HFF-Myc (cell line): ENCODE measurements around the gene WWOX.

ENCODE experiments used
- DNase-seq: peaks from one replicate; pipeline ENCODE4 v3.0.0-alpha.2; 2011; ENCODE audit warnings: low read depth; ENCODE audit errors: extremely low read depth
- H3K4me3 ChIP-seq: replicated peaks from 2 replicates; pipeline ENCODE4 v1.5.1; 2011; ENCODE audit warnings: low read depth, mild to moderate bottlenecking, control low read depth, low read length
- CTCF ChIP-seq: IDR thresholded peaks from 2 replicates; pipeline ENCODE4 v1.5.1; 2012; ENCODE audit warnings: mild to moderate bottlenecking, low read depth, low read length, control low read depth; ENCODE audit errors: missing control alignments

WWOX gene

GRCh38 chr16:78570399-78571141 is 471.1 kb downstream of the WWOX start:
- no peak for TF ChIP-seq CTCF
- no peak overlapping the region for H3K4me3 ChIP-seq
- no peak for DNase-seq

- H3K4me3 ChIP-seq: no peak overlapping the region
- no peak for TF ChIP-seq CTCF
- DNase-seq: no peak
Measured at GRCh38 chr16:78571434-78571833, 472.0 kb downstream of the WWOX start.

DNA sequence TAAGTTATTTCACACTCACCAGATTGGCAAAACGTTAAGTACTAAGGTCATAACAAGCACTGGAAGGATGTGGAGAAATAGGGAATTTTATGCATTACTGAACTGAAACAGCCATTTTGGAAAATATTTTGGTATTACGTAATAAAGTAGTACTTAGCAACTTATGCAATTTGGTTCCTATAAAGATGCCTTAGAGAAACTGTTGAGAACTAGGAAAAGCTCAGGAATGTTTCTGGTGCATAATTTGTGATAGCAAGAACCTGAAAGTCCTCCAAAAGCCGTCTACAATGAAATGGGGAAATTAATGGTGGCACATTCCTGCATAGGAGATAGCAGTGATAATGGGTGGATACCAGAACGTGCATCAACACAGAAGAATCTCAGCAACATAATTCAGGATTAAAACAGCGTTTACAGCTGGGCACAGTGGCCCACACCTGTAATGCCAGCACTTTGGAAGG is 472.5 kb downstream of the WWOX start:
- TF ChIP-seq CTCF: no peak
- H3K4me3 ChIP-seq: no peak overlapping the region

GRCh38 chr16:78574571-78574970 is 475.1 kb downstream of the WWOX start:
- DNase-seq: no peak
- TF ChIP-seq CTCF: no peak
- no peak overlapping the region for H3K4me3 ChIP-seq

More for the DNA sequence above, 472.5 kb downstream of the WWOX start:
- DNase-seq: no peak

DNA sequence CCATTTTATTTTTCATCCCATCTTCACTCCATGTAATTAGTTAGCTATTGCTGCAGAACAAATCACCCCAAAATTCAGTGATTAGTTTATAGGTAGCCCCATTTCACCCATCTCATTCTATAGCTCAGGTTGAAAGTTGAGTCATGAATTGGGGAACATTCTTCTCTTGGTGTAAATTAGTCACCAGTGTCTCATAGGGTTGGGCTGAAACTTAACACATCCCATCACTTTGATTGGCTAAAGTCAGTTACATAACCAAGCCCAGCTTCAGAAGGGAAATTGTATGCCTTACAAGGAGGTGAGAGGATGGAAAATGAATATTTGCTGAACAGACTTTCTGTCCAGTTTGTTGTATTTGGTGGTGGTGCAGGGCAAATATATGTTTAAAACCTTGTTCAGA is 477.5 kb downstream of the WWOX start:
- TF ChIP-seq CTCF: no peak
- DNase-seq: no peak
- H3K4me3 ChIP-seq: no peak overlapping the region

- TF ChIP-seq CTCF: no peak
- no peak for DNase-seq
Measured at GRCh38 chr16:78577630-78578029, 478.2 kb downstream of the WWOX start.

DNA sequence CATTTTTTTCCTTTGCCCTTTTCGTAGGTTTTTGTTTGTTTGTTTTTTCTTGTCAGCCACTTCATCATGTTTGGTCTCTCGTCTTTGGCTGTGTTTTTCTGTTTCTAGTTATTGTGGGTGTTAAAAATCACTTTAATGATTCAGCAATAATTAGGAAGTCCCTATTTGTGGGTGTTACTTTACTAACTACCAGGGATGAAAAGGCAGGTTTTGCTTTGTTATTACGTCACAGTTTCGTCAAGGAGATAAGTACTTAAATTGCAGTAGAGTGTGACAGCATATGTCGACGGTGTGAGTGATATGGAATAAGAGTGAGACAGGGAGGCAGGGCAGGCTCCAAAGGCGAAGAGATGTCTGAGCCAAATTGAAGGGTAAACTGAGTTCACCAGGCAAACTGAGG is 479.6 kb downstream of the WWOX start:
- no peak overlapping the region for H3K4me3 ChIP-seq
- no peak for TF ChIP-seq CTCF
- DNase-seq: no peak

More at GRCh38 chr16:78577630-78578029, 478.2 kb downstream of the WWOX start:
- no peak overlapping the region for H3K4me3 ChIP-seq
